ENCODE data around the gene NLRC4. TPM values are rescaled to one million over a fixed set of nuclear protein-coding genes. Genes with fewer than 3 reads are reported as not detected.

Gene NLRC4
- total and polyA plus RNA-seq, 2 donors = 0.67 to 1.7 TPM

GRCh38 chr2:32274289-32274688 lies 9.6 kb upstream of the NLRC4 start:
- no peak overlapping the region for H3K4me3 ChIP-seq (ENCODE audit: low read depth, low read length)
- no peak for DNase-seq (ENCODE audit: extremely low spot score)
- 80% methylated on average over 2 of the region's 2 CpGs for WGBS
- no peaks in the 10 kb centered on the region for H3K4me1 ChIP-seq (ENCODE audit: insufficient read depth)
- H3K36me3 ChIP-seq (ENCODE audit: insufficient read depth) = no peaks in the 10 kb centered on the region
- H3K27ac ChIP-seq (ENCODE audit: low read depth) = no peak overlapping the region

DNA sequence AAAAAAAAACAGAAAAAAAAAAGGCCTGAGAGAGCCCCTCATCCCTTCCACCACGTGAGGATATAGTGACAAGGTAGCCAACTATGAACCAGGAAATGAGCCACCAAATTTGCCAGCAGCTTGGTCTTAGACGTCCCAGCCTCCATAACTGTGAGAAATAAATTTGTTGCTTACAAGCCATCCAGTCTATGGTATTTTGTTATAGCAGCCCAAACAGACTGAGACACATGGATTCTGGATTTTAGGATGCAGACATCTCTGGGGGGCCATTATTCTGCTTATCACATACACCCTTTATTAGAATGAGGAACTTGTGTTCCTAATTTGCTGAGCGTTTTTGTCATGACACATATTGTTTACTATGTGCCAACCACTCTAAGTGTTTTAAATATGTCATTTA lies 7.6 kb upstream of the NLRC4 start:
- no peak for DNase-seq (ENCODE audit: extremely low spot score)
- WGBS = 46% methylated on average over 3 of the region's 3 CpGs

DNA sequence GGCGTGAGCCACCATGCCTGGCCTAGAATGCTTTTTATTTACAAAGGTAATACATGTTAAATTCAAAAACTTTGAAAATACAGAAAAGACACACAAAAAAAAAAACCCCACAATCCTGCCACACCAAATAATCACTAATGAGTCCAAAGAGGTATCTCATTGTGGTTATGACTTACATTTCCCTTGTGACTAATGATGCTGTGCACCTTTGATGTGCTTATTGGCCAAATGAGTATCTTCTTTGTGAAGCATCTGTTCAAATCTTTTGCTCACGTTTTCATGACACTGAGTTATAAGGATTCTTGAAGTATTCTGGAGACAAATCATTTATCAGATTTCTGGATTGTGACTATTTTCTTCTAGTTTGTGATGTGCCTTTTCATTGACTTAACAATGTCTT lies 6.4 kb upstream of the NLRC4 start:
- Histone ChIP-seq H3K4me3 (ENCODE audit: low read depth, low read length) (no peak overlapping the region), H3K27ac (ENCODE audit: low read depth) (no peak overlapping the region), H3K36me3 (ENCODE audit: insufficient read depth) (no peaks in the 10 kb centered on the region), H3K4me1 (ENCODE audit: insufficient read depth) (no peaks in the 10 kb centered on the region)
- 63% methylated on average over 2 of the region's 2 CpGs for WGBS
- DNase-seq (ENCODE audit: extremely low spot score) = no peak

More for the DNA sequence above, 7.6 kb upstream of the NLRC4 start:
- Histone ChIP-seq H3K36me3 (ENCODE audit: insufficient read depth) (no peaks in the 10 kb centered on the region), H3K4me1 (ENCODE audit: insufficient read depth) (no peaks in the 10 kb centered on the region), H3K4me3 (ENCODE audit: low read depth, low read length) (no peak overlapping the region), H3K27ac (ENCODE audit: low read depth) (no peak overlapping the region)

DNA sequence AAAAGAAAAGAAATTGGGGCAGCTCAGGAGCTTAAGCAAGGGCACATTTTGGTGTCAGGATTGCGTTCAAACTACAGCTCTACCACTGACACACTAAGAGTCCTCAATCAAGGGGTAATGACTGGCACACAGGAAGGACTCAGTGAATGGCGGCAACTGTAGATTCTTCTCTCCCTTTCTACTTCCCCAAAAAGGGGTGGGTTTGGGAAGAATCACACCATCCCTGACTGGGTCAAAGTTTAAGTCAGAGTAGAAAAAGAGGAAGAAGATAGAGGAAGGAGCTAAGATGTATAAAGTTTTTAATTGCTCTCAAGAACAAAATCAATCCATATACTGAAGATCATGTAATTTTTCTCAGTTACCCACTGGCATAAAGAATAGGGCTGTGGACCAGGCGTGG lies 2.6 kb downstream of the NLRC4 start:
- no peaks in the 10 kb centered on the region for H3K4me1 ChIP-seq (ENCODE audit: insufficient read depth)
- H3K4me3 ChIP-seq (ENCODE audit: low read depth, low read length) = no peak overlapping the region
- no peaks in the 10 kb centered on the region for H3K36me3 ChIP-seq (ENCODE audit: insufficient read depth)
- 82% methylated on average over 3 of the region's 3 CpGs for WGBS
- no peak for DNase-seq (ENCODE audit: extremely low spot score)
- no peak overlapping the region for H3K27ac ChIP-seq (ENCODE audit: low read depth)

DNA sequence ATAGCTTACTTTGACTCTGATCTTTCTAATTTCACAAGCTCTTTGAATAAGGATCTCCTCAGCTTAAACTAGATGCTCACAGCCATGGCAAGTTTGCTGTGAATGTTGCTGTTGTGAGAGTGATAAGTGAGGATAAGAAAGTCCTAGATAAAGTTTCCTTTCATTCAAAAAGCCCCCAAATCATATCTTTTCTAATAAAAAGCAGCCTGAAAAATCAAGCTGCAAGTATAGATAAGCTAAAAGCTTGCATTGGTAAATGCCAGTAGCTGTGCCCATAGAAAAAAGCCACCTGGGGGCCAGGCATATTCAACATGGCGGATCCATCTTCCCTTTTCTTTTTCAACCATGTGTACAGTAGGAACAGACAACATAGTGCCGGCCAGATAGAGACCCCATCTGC lies 4.3 kb downstream of the NLRC4 start:
- no peaks in the 10 kb centered on the region for H3K36me3 ChIP-seq (ENCODE audit: insufficient read depth)
- 77% methylated on average over 2 of the region's 2 CpGs for WGBS
- no peaks in the 10 kb centered on the region for H3K4me1 ChIP-seq (ENCODE audit: insufficient read depth)
- H3K4me3 ChIP-seq (ENCODE audit: low read depth, low read length) = no peak overlapping the region
- no peak for DNase-seq (ENCODE audit: extremely low spot score)
- H3K27ac ChIP-seq (ENCODE audit: low read depth) = no peak overlapping the region

DNA sequence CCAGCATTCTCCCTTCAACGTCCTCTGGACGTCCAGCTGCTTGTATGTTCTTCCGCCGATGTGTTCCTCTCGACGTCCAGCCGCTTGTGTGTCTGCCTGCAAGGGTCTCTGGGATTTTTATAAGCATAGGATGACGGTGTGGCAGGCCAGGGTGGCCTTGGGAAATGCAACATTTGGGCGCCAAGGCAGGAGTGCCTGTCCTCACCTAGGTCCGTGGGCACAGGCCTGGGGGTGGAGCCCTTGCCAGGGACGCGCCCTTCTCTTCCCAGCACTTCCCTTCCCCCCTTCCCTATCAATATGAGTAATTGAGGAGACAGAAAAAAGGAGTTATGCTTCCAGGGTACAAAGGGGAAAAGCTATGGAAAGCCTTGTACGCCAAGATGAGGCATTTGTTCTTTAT lies 6.4 kb downstream of the NLRC4 start:
- 80% methylated on average over 13 of the region's 13 CpGs for WGBS
- no peak overlapping the region for H3K27ac ChIP-seq (ENCODE audit: low read depth)
- no peaks in the 10 kb centered on the region for H3K36me3 ChIP-seq (ENCODE audit: insufficient read depth)
- H3K4me1 ChIP-seq (ENCODE audit: insufficient read depth) = no peaks in the 10 kb centered on the region
- no peak for DNase-seq (ENCODE audit: extremely low spot score)
- H3K4me3 ChIP-seq (ENCODE audit: low read depth, low read length) = no peak overlapping the region

- H3K4me3 ChIP-seq (ENCODE audit: low read depth, low read length) = no peak overlapping the region
- no peak for DNase-seq (ENCODE audit: extremely low spot score)
- WGBS = 75% methylated on average over 10 of the region's 10 CpGs
- no peaks in the 10 kb centered on the region for H3K4me1 ChIP-seq (ENCODE audit: insufficient read depth)
- H3K27ac ChIP-seq (ENCODE audit: low read depth) = no peak overlapping the region
- no peaks in the 10 kb centered on the region for H3K36me3 ChIP-seq (ENCODE audit: insufficient read depth)
These were observed 14.4 kb downstream of the NLRC4 start for GRCh38 chr2:32250290-32250689.

- WGBS = 59% methylated on average over 2 of the region's 2 CpGs
- no peak for DNase-seq (ENCODE audit: extremely low spot score)
- H3K36me3 ChIP-seq (ENCODE audit: insufficient read depth) = no peaks in the 10 kb centered on the region
- no peak overlapping the region for H3K27ac ChIP-seq (ENCODE audit: low read depth)
- no peaks in the 10 kb centered on the region for H3K4me1 ChIP-seq (ENCODE audit: insufficient read depth)
- H3K4me3 ChIP-seq (ENCODE audit: low read depth, low read length) = no peak overlapping the region
These were observed 14.9 kb downstream of the NLRC4 start for GRCh38 chr2:32249731-32250236.

DNA sequence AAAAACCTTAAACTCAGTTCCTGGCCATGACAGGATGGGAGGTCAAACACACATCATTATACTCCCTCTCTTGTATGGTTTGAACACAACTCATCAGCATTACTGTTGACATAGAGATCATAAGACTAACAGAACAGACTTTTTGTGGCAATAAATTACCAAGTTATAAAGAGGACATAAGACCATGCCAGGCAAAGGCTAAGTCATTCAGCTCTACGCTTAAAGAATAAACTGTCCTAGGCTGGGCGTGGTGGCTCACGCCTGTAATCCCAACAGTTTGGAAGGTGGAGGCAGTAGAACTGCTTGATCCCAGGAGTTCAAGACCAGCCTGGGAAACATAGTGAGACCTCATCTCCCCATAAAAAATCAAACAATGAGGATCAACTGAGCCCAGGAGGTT lies 16.4 kb downstream of the NLRC4 start:
- DNase-seq (ENCODE audit: extremely low spot score) = no peak
- Histone ChIP-seq H3K4me3 (ENCODE audit: low read depth, low read length) (no peak overlapping the region), H3K4me1 (ENCODE audit: insufficient read depth) (no peaks in the 10 kb centered on the region), H3K36me3 (ENCODE audit: insufficient read depth) (no peaks in the 10 kb centered on the region), H3K27ac (ENCODE audit: low read depth) (no peak overlapping the region)
- WGBS = 87% methylated on average over 3 of the region's 3 CpGs

- Histone ChIP-seq H3K36me3 (ENCODE audit: insufficient read depth) (no peaks in the 10 kb centered on the region), H3K4me1 (ENCODE audit: insufficient read depth) (no peaks in the 10 kb centered on the region), H3K27ac (ENCODE audit: low read depth) (no peak overlapping the region), H3K4me3 (ENCODE audit: low read depth, low read length) (no peak overlapping the region)
- 89% methylated on average over 4 of the region's 4 CpGs for WGBS
- no peak for DNase-seq (ENCODE audit: extremely low spot score)
These were observed 17.8 kb downstream of the NLRC4 start for GRCh38 chr2:32246911-32247310.

GRCh38 chr2:32242331-32242730 lies 22.4 kb downstream of the NLRC4 start:
- H3K4me1 ChIP-seq (ENCODE audit: insufficient read depth) = no peaks in the 10 kb centered on the region
- no peak for DNase-seq (ENCODE audit: extremely low spot score)
- WGBS = 92% methylated on average over 3 of the region's 3 CpGs

GRCh38 chr2:32237996-32238395 lies 26.7 kb downstream of the NLRC4 start:
- 92% methylated on average over 2 of the region's 2 CpGs for WGBS
- DNase-seq (ENCODE audit: extremely low spot score) = no peak
- Histone ChIP-seq H3K27ac (ENCODE audit: low read depth) (no peak overlapping the region), H3K4me1 (ENCODE audit: insufficient read depth) (no peaks in the 10 kb centered on the region), H3K4me3 (ENCODE audit: low read depth, low read length) (no peak overlapping the region), H3K36me3 (ENCODE audit: insufficient read depth) (no peaks in the 10 kb centered on the region)

More at GRCh38 chr2:32242331-32242730, 22.4 kb downstream of the NLRC4 start:
- H3K27ac ChIP-seq (ENCODE audit: low read depth) = no peak overlapping the region
- H3K4me3 ChIP-seq (ENCODE audit: low read depth, low read length) = no peak overlapping the region
- H3K36me3 ChIP-seq (ENCODE audit: insufficient read depth) = no peaks in the 10 kb centered on the region

DNA sequence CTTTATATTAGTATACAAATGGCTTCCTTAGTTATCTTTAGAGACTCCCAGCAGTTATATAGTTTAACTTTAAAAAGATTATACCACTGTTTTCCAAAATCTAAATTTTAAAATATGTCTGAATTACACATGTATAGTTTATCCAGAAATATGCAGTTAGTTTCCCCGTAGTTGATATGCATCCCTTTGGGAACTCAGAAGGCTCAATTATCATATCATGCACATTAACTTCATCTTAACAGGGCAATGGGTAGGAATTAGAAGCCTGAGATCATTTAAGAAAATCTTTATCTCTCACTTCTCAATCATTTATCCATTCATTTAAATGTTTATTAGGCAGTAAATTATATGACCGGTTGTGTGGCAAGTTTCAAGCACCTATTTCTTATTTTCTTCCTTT lies 27.2 kb downstream of the NLRC4 start:
- H3K27ac ChIP-seq (ENCODE audit: low read depth) = no peak overlapping the region
- no peaks in the 10 kb centered on the region for H3K36me3 ChIP-seq (ENCODE audit: insufficient read depth)
- DNase-seq (ENCODE audit: extremely low spot score) = no peak
- 85% methylated on average over 2 of the region's 2 CpGs for WGBS
- H3K4me3 ChIP-seq (ENCODE audit: low read depth, low read length) = no peak overlapping the region
- H3K4me1 ChIP-seq (ENCODE audit: insufficient read depth) = no peaks in the 10 kb centered on the region

DNA sequence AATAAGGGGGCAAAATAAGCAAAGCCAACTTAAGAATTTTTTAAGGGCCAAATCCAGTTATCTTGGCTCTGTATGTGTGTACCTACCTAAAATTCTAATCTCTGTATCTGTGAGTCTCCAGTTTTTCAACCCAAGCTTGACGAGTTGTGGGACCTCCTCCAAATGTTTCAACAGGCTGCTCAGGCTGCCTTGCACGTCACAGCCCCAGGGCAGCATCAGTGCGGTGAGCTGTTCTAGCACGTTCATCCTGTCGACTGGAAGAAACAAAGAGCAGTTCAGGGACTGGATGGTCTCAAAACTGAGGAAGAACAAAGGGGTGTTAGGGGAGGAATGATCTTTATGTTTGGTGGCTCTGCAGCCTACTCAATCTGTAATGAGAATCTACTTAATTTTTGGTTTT lies 29.4 kb downstream of the NLRC4 start:
- Histone ChIP-seq H3K4me1 (ENCODE audit: insufficient read depth) (no peaks in the 10 kb centered on the region), H3K36me3 (ENCODE audit: insufficient read depth) (no peaks in the 10 kb centered on the region), H3K27ac (ENCODE audit: low read depth) (no peak overlapping the region), H3K4me3 (ENCODE audit: low read depth, low read length) (no peak overlapping the region)
- 77% methylated on average over 5 of the region's 5 CpGs for WGBS
- no peak for DNase-seq (ENCODE audit: extremely low spot score)

GRCh38 chr2:32231959-32232358 lies 32.7 kb downstream of the NLRC4 start:
- Histone ChIP-seq H3K27ac (ENCODE audit: low read depth) (no peak overlapping the region), H3K4me3 (ENCODE audit: low read depth, low read length) (no peak overlapping the region), H3K4me1 (ENCODE audit: insufficient read depth) (no peaks in the 10 kb centered on the region), H3K36me3 (ENCODE audit: insufficient read depth) (no peaks in the 10 kb centered on the region)
- 90% methylated on average over 4 of the region's 4 CpGs for WGBS
- DNase-seq (ENCODE audit: extremely low spot score) = no peak

Measured in urinary bladder (tissue), 4 donors.